Measurements from ENCODE around the gene VPS45. TPM values are rescaled to one million over a fixed set of nuclear protein-coding genes. Genes with fewer than 3 reads are reported as not detected.
"Not testable (repeated sequence)": the region's sequence is repeated elsewhere in the genome, so short reads cannot be mapped to it uniquely, and the experiment has no call there.

VPS45 gene, protein sequence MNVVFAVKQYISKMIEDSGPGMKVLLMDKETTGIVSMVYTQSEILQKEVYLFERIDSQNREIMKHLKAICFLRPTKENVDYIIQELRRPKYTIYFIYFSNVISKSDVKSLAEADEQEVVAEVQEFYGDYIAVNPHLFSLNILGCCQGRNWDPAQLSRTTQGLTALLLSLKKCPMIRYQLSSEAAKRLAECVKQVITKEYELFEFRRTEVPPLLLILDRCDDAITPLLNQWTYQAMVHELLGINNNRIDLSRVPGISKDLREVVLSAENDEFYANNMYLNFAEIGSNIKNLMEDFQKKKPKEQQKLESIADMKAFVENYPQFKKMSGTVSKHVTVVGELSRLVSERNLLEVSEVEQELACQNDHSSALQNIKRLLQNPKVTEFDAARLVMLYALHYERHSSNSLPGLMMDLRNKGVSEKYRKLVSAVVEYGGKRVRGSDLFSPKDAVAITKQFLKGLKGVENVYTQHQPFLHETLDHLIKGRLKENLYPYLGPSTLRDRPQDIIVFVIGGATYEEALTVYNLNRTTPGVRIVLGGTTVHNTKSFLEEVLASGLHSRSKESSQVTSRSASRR
- 45.4 TPM for polyA plus RNA-seq (ENCODE audit: insufficient read length)

DNA sequence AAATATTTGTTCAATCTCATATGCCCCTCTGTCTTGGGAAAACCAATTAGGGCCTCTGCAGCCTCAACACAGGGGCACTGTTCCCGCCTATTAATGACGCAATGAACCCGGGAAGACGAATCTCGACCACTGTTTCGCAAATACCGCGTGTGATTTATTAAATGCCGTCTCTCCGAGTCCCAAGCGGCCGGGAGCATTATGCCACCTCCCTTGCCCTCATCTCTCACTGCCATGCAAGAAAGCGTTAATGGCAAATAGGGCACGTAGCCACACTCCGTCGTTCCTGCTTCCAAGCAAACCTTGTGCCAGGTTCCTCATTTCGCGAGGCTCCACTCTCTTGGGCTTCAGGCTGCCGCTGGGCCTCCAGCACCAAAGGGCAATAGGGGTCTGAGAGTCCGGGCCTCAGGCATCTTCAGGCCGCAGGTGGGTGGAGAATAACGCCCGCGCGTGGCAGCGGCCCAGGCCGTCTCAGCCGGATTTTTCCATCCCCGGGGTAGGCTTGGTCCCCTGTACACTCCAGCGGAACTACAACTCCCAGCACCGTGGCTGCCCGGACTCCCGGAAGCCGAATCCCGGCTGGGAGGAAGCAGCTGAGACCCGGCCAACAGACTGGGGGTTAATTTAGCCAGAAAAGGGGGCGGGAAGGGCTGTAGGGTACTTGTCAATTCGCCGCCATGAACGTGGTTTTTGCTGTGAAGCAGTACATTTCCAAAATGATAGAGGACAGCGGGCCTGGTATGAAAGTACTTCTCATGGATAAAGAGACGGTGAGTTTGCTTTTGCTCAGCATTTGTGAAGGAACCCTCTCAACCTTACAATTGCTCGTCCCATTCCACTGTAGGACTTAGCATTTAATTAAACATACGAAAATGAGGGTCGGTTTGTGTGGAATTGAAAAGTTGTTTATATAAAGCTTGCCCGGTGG is at the start of gene VPS45:
Gene VPS45, plus strand, starts transcription at position 593 of the 925 bp plus-strand sequence. Its CDS starts 82 bp downstream, at position 675.
- DNase-seq (ENCODE audit: low read depth): peak; percentile 88

DNA sequence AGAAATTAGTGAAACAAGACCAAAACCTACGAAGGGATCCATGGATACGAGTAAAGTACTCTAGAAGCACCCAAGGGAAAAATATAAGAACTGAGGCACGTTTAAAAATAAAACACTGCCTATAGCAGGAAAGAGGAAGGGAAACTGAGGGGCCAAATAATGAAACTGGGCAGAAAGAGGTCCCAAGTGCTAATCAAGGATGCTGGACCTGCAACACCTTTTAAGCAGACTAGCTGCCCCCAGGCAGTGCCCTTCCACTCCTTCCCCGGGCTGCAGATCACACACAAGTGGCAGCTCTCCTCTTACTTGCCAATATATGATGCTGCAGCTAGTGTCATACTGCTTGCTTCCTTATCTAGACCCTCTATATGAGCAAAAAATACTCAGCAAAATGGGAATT is 49.4 kb upstream of the VPS45 start:
- DNase-seq (ENCODE audit: low read depth): no peak

DNA sequence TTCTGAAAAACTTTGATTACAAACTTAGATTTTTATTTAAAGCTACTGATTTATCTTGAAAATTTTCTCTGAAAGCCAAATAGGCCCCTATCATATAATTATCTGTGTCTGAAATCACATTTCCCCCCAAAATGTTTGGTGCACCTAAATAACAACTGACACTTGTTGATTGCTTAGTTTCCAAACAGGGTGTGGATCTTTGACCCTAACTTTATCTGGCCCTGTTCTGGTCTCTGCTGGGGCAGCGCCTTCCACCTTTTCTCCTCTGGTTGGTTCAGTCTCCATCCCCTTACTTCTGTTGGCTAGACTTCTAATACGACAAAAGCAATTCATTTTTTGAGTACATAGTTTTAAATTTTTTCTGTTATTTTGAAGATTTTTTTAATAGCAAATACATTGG is 46.9 kb upstream of the VPS45 start:
- no peak for DNase-seq (ENCODE audit: low read depth)

DNA sequence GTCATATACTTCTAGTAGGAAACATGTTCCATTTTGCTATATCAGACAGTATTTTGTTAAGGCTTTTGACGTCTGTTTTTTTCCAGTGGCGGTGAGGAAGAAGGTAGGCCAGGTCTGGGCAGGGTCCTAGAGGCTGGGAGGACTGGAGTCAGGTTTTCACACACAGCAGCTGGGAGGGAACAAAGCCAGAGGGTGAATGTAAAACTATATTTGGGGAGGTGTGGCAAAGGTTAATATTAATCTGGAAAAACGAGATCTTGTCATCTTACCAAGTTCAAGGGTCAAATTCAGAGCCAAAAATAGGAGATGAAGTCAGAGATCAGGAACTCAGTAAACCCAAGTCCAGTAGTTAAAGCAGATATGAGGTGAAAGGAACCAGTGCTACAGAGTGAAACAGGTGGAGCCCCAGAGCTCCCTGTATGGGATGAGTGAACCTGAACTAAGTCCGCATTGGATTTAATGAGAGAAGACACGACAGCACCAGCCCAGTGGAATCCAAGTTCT is 46.3 kb upstream of the VPS45 start:
- DNase-seq (ENCODE audit: low read depth): no peak

DNA sequence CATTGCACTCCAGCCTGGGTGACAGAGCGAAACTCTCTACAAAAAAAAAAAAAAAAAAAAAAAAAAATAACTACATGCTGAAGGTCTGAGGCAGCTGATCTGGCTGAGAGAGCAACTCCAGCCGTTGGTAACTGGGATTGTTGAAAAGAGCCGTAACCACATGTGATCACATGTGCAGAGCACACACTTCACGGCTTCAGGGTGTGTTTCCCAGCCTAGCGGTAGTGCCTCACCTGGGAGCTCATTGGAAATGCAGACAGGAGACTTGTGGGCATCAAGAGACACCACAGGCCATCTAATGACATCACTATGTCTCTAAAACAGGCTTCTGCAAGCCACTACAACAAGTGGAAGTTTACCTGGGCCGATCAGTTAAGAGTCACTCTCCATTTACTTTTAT is 45.2 kb upstream of the VPS45 start:
- no peak for DNase-seq (ENCODE audit: low read depth)

DNA sequence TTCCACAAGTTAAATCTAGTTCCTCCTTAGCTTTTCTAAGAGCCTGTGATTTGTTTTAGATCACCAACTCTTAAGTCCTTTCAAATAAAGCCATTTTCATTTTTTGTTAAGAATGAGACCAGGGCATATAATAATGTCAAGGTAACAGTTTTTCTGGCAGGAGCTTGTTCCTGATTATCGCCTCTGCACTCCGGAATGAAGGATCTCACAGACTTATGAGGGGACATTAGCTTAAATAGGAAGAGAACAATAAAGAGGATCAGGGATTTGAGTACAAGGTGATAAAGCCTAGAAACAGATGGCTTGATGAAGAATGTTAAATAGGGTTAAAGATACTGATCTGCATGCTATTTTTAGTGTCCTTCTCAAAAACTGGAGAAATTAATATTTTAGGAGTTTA is 43.4 kb upstream of the VPS45 start:
- no peak for DNase-seq (ENCODE audit: low read depth)

DNA sequence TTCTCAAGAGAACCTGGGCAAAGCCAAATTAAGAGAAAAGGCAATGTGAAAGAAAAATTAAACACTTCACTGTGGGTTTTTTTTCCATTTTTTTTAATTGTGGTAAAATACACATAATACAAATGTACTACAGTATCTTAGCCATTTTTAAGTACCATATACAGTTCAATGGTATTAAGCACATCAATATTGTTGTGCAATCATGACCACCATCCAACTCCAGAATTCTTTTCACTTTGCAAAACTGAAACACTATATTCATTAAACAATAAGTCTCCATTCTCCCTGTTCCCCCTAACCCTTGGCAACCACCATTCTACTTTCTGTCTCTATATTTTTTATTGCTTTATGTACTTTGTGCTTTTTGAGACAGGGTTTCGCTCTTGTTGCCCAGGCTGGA is 39.3 kb upstream of the VPS45 start:
- DNase-seq (ENCODE audit: low read depth): no peak

DNA sequence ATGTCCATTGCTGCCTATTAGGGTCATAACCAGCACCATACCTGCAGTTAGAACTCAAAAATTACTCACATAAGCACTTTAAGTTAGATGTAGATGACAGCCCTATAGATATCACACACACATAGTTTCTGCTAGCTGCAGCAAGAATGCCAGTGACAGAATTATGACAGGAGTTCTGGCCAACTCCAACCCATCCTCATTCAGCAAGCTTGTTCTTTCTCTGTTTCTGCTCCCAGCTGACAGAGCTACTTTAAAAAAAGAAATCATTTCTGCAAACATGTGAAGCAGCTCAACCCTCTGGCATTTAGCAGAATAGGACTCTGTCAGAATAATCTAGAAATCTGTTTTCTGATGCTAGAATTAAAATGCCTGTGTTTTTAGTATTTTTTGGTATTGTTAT is 33.2 kb upstream of the VPS45 start:
- DNase-seq (ENCODE audit: low read depth): no peak

DNA sequence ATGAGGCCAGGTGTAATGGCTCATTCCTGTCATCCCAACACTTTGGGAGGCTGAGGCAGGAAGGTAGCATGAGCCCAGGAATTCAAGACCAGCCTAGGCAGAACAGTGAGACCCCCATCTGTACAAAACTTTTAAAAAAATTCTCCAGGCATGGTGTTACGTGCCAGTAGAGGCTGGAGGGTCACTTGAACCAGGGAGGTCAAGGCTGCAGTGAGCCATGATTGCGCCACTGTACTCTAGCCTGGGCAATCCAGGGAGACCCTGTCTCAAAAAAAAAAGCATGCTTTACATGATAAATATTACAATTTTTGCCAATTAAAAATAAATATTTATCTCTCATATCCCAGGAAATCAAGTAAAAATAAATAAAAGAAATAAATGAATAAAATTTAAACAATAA is 17.6 kb upstream of the VPS45 start:
- DNase-seq (ENCODE audit: low read depth): no peak

DNA sequence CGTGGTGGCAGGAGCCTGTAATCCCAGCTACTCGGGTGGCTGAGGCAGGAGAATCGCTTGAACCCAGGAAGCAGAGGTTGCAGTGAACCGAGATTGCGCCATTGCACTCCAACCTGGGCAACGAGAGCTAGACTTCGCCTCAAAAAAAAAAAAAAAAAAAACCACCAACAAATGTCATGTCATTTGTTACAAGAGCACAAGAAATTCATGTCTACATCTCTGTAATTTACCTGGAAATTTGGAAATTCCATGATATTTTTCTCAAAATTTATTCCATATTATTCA is 16.5 kb upstream of the VPS45 start:
- no peak for DNase-seq (ENCODE audit: low read depth)

DNA sequence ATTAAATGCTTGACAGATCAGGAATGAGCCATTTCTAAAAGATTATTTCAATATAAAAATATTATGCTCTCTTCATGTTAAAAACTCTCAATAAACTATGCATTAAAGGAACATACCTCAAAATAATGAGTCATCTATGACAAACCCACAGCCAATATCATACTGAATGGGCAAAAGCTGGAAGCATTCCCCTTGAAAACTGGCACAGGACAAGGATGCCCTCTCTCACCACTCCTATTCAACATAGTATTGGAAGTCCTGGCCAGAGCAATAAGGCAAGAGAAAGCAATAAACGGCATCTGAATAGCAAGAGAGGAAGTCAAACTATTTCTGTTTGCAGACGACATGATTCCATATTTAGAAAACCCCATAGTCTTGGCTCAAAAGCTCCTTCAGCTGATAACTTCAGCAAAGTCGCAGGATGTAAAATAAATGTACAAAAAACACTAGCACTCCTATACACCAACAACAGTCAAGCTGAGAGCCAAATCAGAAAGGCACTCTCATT is 15.6 kb upstream of the VPS45 start:
- not testable (repeated sequence) for DNase-seq (ENCODE audit: low read depth)

DNA sequence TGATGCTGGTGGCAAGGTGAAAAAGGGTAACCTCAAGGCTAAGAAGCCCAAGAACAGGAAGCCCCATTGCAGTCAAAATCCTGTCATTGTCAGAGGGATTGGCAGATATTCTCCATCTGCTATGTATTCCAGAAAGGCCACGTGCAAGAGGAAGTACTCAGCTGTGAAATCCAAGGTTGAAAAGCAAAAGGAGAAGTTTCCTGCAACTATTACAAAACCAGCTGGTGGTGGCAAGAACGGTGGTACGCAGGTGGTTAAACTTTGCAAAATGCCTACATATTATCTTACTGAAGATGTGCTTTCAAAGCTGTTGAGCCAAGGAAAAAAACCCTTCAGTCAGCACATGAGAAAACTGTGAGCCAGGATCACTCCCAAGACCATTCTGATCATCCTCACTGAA is 13.7 kb upstream of the VPS45 start:
- no peak for DNase-seq (ENCODE audit: low read depth)

DNA sequence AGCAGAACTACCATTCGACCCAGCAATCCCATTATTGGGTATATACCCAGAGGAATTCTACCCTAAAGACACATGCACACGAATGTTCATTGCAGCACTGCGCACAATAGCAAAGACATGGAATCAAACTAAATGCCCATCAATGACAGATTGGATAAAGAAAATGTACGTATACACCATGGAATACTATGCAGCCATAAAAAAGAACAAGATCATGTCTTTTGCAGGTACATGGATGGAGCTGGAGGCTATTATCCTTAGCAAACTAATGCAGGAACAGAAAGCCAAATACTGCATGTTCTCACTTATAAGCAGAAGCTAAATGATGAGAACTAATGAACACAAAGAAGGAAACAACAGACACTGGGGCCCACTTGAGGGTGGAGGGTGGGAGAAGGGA is 12.1 kb upstream of the VPS45 start:
- not testable (repeated sequence) for DNase-seq (ENCODE audit: low read depth)

DNA sequence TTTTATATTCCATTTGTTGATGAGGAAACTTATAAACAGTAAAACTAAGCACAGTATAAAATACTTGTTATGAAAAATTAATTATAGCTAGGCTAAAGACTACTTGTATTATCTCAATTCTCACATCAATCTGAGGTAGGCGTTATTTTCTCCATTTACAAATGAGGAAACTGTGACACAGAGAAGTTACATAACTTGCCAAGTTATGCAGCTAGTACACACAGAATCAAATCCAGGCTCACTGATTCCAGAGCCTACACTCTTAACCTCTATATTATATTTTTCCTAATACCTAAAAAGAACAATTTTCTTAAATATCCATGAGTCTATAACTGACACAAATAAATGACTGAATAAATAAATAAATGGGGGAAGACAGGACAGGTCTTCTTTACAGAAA is 11.2 kb upstream of the VPS45 start:
- DNase-seq (ENCODE audit: low read depth): no peak

DNA sequence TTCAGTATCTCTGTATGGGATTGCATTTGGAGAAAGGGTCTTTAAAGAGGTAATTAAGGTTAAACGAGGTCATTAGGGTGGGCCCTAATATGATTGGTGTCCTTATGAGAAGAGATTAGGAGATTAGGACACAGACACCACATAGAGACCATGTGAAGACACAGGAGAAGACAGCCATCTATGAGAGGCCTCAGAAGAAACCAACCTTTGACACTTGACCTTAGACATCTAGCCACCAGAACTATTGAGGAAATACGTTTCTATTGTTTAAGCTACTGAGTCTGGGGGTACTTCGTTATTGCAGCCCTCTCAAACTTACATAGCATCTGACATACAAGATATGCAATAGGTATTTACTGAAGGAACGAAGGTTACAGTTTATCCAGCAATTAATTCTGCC is 7.3 kb upstream of the VPS45 start:
- DNase-seq (ENCODE audit: low read depth): no peak

DNA sequence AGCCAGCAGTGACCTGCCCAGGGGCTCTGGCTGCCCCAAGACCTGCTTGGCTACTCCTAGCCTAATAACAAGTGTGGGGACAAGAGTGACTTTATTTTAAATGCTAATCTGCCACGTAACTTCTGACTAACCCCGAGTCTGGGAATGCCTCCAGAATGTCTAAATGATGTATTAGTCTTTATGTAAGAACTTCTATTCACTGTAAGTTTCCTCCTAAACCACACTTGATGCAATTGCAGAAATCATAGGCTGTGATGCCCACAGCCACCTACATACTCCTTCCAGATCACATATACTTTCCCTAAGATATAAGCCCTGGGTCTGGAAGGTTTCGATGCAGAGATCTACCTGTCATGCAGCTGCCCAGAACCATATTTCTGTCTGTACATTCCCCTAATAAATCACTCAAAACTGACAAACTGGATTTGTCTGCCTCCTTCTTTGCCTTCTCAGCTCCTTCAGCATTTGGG is 5.9 kb upstream of the VPS45 start:
- DNase-seq (ENCODE audit: low read depth): no peak

DNA sequence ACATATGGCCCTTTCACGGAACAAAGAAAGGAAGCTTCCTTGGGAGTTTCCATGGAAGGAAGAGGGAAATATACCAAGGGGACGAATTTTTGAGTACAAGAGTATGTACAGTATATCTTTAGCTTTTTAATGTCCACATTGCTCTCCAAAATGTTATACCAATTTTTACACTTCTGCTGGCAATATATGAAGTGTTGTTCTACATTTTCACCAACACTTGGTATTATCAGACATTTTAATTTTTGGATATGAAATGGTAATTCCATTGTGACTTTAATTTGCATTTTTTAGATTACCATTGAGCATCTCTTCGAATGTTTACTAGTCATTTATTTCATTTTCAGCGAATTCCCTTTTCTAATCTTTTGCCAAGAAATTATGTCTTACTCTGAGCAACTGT is 5.5 kb upstream of the VPS45 start:
- no peak for DNase-seq (ENCODE audit: low read depth)

DNA sequence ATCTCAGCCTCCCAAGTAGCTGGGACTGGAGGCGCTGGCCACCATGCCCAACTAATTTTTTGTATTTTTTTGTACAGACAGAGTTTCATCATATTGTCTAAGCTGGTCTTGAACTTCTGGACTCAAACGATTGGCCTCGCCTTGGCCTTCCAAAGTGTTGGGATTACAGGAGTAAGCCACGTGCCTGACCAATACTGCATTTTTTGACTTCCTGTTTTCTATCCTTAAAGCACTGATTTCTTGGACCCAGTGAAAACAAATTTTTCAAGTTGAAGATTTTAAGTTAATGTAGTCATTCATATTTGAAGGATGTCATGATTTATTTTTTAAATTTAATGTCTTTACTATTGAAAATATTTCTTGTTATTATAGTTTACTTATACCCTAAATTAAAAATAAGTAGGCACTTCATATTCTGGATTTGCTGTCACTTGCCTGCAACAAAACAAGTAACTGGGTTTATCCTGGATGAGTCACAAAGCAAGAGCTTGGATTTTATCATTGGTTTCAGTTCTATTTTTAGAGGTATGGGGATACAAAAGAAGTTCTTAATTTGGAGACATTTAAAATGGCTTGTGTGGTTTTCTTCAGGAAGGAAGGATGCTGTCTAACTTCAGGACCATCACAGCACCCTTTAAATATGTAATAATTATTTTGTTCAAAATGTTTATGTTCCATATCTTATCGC is 2.2 kb upstream of the VPS45 start:
- no peak for DNase-seq (ENCODE audit: low read depth)

DNA sequence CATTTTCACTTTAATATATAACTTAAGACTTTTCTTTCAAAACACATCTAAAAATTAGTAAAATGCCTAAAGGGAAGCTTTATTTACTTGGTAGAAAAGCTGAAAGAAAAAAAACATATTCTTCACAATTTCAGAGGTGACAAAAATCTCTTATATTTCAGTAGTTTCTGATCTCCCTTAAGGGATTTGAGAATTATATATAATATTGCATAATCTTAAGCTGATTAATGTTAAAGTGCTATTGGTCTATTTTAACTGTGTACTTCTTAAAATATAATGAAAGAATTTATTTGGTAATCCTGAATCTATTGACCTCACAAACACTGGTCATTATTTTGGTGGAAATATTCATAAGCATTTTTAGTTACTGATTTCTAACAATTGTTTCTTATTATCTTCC is 1.2 kb upstream of the VPS45 start:
- DNase-seq (ENCODE audit: low read depth): no peak

DNA sequence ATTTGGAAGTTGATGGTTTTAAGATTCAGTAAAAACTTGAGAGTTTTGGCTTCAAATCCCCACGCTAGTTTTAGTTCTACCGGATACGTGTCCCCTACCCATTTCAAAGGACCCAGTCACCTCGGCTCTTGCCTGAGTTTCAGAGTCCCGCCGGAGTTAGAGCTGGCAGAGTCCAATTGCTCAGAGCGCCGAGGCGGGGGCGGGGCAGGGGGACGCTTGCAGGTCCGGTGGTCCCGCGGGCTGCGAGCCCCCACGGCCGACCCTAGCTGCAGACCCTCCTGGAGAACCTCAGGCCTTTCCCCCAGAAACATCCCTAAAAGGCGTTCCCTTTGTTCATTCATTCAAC is 765 bp upstream of the VPS45 start:
- DNase-seq (ENCODE audit: low read depth): no peak

DNA sequence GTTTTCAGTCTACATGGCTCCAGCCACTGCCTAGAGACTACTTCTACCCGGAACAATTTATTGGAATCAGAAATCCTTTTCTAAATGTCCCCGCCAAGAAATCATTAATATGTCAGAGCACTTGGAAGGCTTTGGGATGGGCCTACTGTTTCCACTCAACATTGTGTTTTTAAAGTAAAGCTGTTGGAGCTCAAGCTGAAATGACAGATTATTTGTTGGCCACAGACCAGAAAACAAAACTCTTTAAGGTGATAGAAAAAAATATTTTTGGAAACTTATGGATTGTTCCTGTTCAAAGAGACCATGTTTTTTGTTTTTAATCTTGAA is 496 bp downstream of the VPS45 start:
- no peak for DNase-seq (ENCODE audit: low read depth)

DNA sequence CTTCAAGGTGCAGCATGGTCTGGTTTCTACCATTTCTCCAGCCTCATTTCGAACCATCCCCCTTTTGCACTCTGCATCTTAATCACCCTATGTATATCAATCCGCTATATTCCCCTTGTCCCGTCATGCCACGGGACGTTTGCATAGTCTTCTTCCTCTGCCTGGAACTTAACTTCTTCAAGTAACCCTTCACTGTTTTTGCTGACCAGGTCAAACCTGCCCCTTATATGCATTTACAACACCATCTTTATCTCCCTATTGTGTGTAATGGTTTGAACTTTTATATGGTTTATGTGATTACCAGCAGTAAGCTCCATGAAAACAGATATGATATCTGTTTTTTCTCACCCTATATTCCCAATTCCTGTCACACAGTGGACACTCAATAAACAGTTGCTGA is 2.3 kb downstream of the VPS45 start:
- no peak for DNase-seq (ENCODE audit: low read depth)
